IPS-20b (cell line): ENCODE results near the gene GPR25.

Experiments
- H3K27ac ChIP-seq: one replicate; pipeline ENCODE4 v1.5.1; 2013; ENCODE audit warnings: low read length
- H3K27me3 ChIP-seq: 2 replicates; pipeline ENCODE4 v1.6.1; 2013; ENCODE audit warnings: mild to moderate bottlenecking, low read length, inconsistent platforms; ENCODE audit not compliant: insufficient read depth
- H3K36me3 ChIP-seq: 2 replicates; pipeline ENCODE4 v1.6.1; 2013; ENCODE audit warnings: low read depth, mild to moderate bottlenecking, inconsistent platforms, low read length, moderate library complexity; ENCODE audit not compliant: insufficient read depth
- H3K4me1 ChIP-seq: 2 replicates; pipeline ENCODE4 v1.6.1; 2013; ENCODE audit warnings: mild to moderate bottlenecking, control low read depth, inconsistent platforms, low read length, moderate library complexity; ENCODE audit not compliant: insufficient read depth
- H3K4me3 ChIP-seq: 2 replicates; pipeline ENCODE4 v1.5.1; 2013; ENCODE audit warnings: mild to moderate bottlenecking, low read length, inconsistent platforms
- H3K9ac ChIP-seq: 2 replicates; pipeline ENCODE4 v1.6.1; 2013; ENCODE audit warnings: low read depth, mild to moderate bottlenecking, inconsistent platforms, low read length, moderate library complexity
- H3K9me3 ChIP-seq: 2 replicates; pipeline ENCODE4 v1.6.1; 2013; ENCODE audit warnings: mild to moderate bottlenecking, low read depth, low read length, inconsistent platforms; ENCODE audit not compliant: insufficient read depth

GPR25 gene

GRCh38 chr1:200889571-200889970, 16.8 kb downstream of the GPR25 start:
- Histone ChIP-seq H3K4me3 (no peak overlapping the region), H3K27me3 (no peaks in the 10 kb centered on the region)

GRCh38 chr1:200890027-200890426, 17.2 kb downstream of the GPR25 start:
- Histone ChIP-seq H3K4me3 (no peak overlapping the region), H3K4me1 (peaks cover 24% of the 10 kb centered on the region), H3K9ac (no peak overlapping the region), H3K27ac (no peak overlapping the region), H3K9me3 (no peaks in the 10 kb centered on the region), H3K36me3 (no peaks in the 10 kb centered on the region), H3K27me3 (no peaks in the 10 kb centered on the region)

More at GRCh38 chr1:200889571-200889970, 16.8 kb downstream of the GPR25 start:
- Histone ChIP-seq H3K36me3 (no peaks in the 10 kb centered on the region), H3K27ac (no peak overlapping the region), H3K9me3 (no peaks in the 10 kb centered on the region), H3K4me1 (peaks cover 20% of the 10 kb centered on the region), H3K9ac (no peak overlapping the region)

DNA sequence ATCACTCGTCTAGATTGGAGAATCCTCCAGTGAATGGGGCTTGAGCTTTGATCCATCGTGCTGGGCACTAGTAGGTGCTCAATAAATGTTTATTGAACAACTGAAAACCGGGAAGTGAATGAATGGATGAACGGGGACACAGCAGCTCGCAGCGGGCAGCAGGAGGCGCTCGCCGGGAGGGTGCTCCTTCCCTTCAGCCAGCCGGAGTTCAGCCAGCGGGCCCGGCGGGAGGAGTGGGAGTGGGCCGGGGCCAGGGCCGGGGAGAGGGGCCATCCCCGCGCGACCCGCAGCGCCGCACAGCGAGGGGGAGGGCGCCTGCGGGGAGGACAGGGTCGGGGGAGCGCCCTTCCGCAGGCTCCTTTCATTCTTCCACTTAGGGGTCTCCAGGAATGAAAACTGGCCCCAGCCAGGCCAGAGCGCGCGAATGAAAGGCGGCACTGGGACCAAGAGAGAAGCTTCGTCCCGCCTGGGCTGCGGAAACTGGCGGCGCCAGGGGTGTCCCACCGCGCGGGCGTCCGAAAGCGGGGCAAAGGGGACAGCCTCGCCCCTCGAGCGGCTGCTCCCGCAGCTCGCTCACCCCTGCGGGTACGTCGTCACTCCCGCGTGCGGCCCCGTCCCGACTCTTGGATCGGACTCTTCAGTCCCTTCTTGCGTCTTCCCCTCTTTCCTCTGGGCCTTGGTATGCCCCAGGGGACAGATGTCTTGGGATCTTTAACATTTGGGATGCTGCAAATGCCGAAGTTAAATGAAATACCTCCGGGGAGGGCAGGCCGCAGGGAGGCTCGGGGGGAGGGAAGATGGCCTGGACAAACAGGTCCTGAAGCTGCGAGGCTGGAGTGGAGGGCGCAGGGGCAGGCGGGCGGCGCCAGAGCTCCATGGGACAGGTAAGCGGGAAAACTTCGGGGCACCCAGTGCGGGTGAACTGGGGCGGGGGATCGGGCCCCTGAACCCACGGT, 18.3 kb downstream of the GPR25 start:
- peak overlapping the region; percentile 99 for H3K9ac ChIP-seq
- no peaks in the 10 kb centered on the region for H3K27me3 ChIP-seq
- H3K4me3 ChIP-seq: peak overlapping the region; percentile 87
- H3K9me3 ChIP-seq: no peaks in the 10 kb centered on the region
- no peaks in the 10 kb centered on the region for H3K36me3 ChIP-seq
- H3K4me1 ChIP-seq: peaks cover 35% of the 10 kb centered on the region
- H3K27ac ChIP-seq: peak overlapping the region; percentile 63

DNA sequence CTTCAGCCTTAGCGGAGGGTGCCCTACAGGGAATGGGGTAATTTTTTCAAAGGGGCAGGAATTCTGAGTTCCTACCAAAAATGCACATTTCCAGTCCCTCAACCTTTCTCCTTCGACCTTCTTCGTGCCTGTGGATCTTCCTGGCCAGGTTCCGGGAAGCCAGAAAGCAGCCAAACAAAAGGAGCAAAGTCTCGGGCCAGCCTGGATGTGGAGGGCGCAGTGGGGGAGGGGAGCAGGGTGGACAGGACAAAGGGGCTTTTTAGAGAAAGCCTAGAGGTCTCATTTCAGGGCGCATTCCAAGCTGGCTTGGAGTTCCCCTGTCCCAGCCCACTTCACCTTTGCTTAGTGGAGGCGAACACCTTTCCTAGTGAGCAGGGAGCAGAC, 19.0 kb downstream of the GPR25 start:
- Histone ChIP-seq H3K9ac (peak overlapping the region; percentile 99), H3K9me3 (no peaks in the 10 kb centered on the region), H3K27ac (peak overlapping the region; percentile 63), H3K36me3 (no peaks in the 10 kb centered on the region), H3K27me3 (no peaks in the 10 kb centered on the region), H3K4me3 (peak overlapping the region; percentile 87), H3K4me1 (peaks cover 39% of the 10 kb centered on the region)

DNA sequence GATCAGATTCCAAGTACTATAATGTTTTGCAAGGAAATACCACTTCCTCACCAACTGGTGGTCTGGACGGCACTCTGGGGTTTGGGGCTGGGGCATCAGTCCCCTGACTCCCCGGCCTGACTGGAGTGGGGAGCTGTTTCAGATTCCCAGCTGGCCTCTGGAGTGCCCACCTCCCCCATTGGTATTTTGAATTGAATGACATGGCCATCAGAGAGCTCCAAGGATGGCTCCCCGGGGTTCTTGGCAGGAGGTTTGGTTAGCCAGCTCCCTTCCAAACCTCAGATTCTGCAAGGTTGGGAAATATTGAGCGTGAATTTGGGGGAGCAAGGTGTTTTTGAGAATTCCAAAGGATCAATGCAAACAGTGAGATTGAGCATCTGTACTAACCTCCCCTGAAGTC, 19.8 kb downstream of the GPR25 start:
- Histone ChIP-seq H3K27ac (peak overlapping the region; percentile 63), H3K4me1 (peaks cover 42% of the 10 kb centered on the region)

DNA sequence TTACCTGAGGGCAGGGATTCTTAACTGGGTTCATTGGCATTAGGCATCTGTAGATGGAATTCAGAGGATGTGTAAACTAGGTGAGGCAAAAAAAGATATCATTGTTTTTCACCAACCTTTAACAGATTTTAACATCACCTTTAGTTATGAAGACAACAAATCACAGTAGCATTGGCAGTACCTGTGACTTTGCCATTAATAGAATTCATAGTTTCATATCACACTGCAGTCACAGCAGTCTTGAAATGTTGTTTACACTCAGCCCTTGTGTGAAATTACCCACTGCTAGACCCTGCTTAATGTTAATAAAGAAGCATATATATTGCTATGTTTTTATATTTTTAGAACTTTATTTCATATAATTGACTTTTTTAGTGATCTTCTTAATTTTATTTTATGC, 20.2 kb downstream of the GPR25 start:
- no peaks in the 10 kb centered on the region for H3K9me3 ChIP-seq
- no peaks in the 10 kb centered on the region for H3K36me3 ChIP-seq
- H3K27ac ChIP-seq: peak overlapping the region; percentile 78
- H3K27me3 ChIP-seq: no peaks in the 10 kb centered on the region
- peak overlapping the region; percentile 87 for H3K4me3 ChIP-seq
- peak overlapping the region; percentile 99; the same call in 1 of the 2 replicates for H3K9ac ChIP-seq
- peaks cover 42% of the 10 kb centered on the region for H3K4me1 ChIP-seq

More for the DNA sequence above, 19.8 kb downstream of the GPR25 start:
- H3K9ac ChIP-seq: peak overlapping the region; percentile 99
- no peaks in the 10 kb centered on the region for H3K27me3 ChIP-seq
- H3K9me3 ChIP-seq: no peaks in the 10 kb centered on the region
- peak overlapping the region; percentile 87 for H3K4me3 ChIP-seq
- H3K36me3 ChIP-seq: no peaks in the 10 kb centered on the region

DNA sequence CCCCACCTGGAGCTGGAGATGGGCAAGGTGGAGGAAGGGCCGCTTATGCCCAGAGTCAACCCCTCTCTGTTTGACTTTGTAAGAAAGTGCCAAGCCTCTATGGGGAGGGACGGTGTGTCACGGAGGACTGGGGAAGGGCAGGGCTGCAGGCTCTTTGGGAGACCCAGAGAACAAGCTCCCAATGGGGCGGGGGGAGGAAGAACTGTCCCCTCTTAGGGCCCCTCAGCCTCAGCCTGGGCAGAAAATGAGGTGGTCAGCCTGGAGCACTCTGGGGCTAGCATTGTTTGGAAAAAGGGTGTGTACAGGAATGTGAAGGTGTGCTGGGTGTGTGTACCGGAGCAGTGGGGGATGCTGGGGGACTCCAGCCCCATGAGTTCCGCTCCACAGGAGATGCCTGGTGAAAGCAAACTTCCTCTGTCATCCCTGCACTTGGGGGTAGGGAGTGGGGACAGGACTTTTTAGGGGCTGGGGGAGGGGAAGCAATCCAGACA, 20.7 kb downstream of the GPR25 start:
- Histone ChIP-seq H3K9me3 (no peaks in the 10 kb centered on the region), H3K27ac (peak overlapping the region; percentile 78), H3K4me3 (peak overlapping the region; percentile 87), H3K9ac (peak overlapping the region; percentile 68; the same call in 1 of the 2 replicates), H3K27me3 (no peaks in the 10 kb centered on the region), H3K4me1 (peaks cover 41% of the 10 kb centered on the region), H3K36me3 (peaks cover 5% of the 10 kb centered on the region)

DNA sequence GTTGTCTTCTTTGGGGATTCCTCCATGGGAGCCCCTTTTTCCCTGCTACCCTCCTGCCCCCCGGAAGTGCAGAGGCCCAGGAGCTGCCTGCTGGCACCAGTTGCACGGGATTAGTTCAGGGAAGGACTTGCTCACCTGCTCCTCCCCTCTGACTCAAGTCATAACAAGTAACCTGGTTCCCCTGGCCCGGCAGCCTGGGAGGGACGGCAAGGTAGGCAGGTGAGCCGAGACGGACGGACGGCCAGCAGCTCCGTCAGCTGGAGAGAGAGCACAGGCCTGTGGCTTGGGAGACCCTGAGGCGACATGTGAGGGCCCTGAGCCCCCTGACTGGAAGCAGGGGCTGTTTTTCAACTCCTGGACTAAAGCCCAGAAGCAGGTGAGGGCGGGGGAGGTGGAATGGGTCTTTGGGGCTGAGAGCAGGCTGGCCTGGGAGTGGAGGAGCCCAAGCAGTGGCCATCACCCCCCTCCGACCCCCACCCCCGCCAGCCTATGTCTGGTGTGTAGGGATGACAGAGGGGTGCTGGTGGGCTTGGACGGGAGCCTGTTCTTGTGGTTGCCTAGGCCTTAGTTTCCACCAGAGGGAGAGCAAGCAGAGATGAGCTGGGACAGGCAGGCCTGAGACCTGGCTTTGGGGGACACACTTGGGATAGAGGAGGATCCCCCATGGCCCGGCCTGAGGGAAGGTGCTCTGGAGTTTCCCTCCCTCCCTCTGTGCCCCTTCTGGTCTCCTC, 22.1 kb downstream of the GPR25 start, which contains the start of gene INAVA:
INAVA (plus strand) TSS at position 189 of the 731 bp plus-strand sequence. CDS start 3,501 bp downstream, outside the sequence.
- Histone ChIP-seq H3K4me1 (peaks cover 41% of the 10 kb centered on the region), H3K4me3 (peak within 1 kb of the TSS; percentile 87), H3K27me3 (no peaks in the 10 kb centered on the region), H3K27ac (peak within 1 kb of the TSS; percentile 78), H3K9ac (peak within 1 kb of the TSS; percentile 68; the same call in 1 of the 2 replicates), H3K9me3 (no peaks in the 10 kb centered on the region), H3K36me3 (peaks cover 19% of the 10 kb centered on the region)

DNA sequence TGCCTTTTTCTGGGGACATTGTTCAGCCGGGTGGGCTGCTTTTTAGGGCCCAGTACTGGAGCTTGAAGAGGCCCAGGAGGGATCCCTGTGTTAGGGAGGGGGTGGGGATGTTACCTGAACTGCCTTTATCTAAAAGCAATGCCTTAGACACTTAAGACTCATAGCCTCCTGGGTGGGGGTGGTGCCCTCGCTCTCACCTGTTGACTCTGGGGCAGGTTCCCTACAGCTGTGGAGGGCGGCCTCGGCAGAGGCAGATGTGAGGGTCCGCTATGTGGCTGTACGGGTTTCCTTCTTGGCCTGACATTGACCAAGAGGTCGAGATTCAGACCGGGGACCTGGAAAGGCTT, 22.6 kb downstream of the GPR25 start:
- H3K27ac ChIP-seq: peak overlapping the region; percentile 78
- peaks cover 41% of the 10 kb centered on the region for H3K4me1 ChIP-seq
- no peaks in the 10 kb centered on the region for H3K9me3 ChIP-seq
- H3K27me3 ChIP-seq: no peaks in the 10 kb centered on the region
- peaks cover 25% of the 10 kb centered on the region for H3K36me3 ChIP-seq
- peak overlapping the region; percentile 16; the same call in 1 of the 2 replicates for H3K9ac ChIP-seq
- peak overlapping the region; percentile 32; the same call in 1 of the 2 replicates for H3K4me3 ChIP-seq

DNA sequence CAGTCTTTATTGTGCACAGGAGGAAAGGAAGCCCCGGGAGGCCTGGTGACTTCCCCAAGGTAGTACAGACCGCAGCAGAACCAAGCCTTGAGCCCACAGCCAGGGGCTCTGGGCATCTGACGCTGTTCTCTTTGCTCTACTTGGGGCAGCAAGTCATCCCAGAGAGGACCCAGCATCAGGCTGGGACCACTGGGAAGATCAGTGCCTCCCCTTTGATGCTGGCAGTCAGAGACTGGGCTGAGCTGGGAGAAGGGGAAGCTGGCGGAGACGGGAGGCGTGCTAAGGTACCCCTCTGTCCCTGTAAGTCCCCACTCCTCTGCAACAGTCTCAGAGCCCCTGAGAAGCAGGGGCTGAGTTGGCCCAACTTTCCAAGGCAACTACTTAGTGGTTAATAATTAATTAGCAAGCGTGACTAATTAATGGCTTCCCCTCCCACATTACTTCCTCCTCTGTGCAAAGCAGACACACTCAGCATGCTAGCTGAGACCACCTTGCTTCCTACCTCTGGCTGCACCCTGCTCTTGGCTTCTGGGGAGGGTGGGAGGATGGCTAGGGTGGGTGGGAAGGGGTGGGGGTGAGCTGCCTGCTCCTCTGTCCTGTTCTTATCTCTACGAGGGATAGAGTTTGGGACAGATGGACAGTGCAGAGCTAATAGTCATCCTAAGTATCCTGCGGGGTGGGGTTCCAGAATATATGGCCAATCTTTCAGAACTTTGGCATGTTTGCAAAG, 23.2 kb downstream of the GPR25 start:
- Histone ChIP-seq H3K36me3 (peaks cover 30% of the 10 kb centered on the region), H3K9ac (peak overlapping the region; percentile 16; the same call in 1 of the 2 replicates), H3K9me3 (no peaks in the 10 kb centered on the region), H3K27ac (no peak overlapping the region), H3K27me3 (no peaks in the 10 kb centered on the region), H3K4me3 (peak overlapping the region; percentile 32; the same call in 1 of the 2 replicates), H3K4me1 (peaks cover 41% of the 10 kb centered on the region)
